IMR-90 (cell line): ENCODE results near the gene PRELID2.

ENCODE experiments used
- BHLHE40 ChIP-seq: fragments of 150-350 bp; IDR thresholded peaks from 2 replicates; pipeline ENCODE4 v1.6.1; 2016; ENCODE audit warnings: mild to moderate bottlenecking, low read depth, low read length
- CEBPB ChIP-seq: IDR thresholded peaks from 2 replicates; pipeline ENCODE4 v1.6.1; 2012; ENCODE audit warnings: low read depth, low read length, improper control_type of control experiment
- CTCF ChIP-seq: conservative IDR thresholded peaks from 2 replicates; pipeline ENCODE4 v1.5.1; 2012; ENCODE audit warnings: mild to moderate bottlenecking, low read depth, low read length, improper control_type of control experiment
- FOS ChIP-seq: fragments of 150-350 bp; IDR thresholded peaks from 2 replicates; pipeline ENCODE4 v1.6.1; 2016; ENCODE audit warnings: low read depth, low read length
- MXI1 ChIP-seq: IDR thresholded peaks from 2 replicates; pipeline ENCODE4 v1.6.1; 2012; ENCODE audit warnings: low read depth, mild to moderate bottlenecking, low read length, moderate library complexity, borderline replicate concordance
- NFE2L2 ChIP-seq: fragments of 150-350 bp; IDR thresholded peaks from 2 replicates; pipeline ENCODE4 v1.6.1; 2016; ENCODE audit warnings: low read depth, mild to moderate bottlenecking, low read length
- POLR2A ChIP-seq: IDR thresholded peaks from 2 replicates; pipeline ENCODE4 v1.6.1; 2012; ENCODE audit warnings: mild to moderate bottlenecking, low read depth, low read length
- RAD21 ChIP-seq: IDR thresholded peaks from 2 replicates; pipeline ENCODE4 v1.6.1; 2012; ENCODE audit warnings: low read length, improper control_type of control experiment
- RFX5 ChIP-seq: IDR thresholded peaks from 2 replicates; pipeline ENCODE4 v1.8.0; 2012; ENCODE audit warnings: low read depth, mild to moderate bottlenecking, low read length, moderate library complexity

DNA sequence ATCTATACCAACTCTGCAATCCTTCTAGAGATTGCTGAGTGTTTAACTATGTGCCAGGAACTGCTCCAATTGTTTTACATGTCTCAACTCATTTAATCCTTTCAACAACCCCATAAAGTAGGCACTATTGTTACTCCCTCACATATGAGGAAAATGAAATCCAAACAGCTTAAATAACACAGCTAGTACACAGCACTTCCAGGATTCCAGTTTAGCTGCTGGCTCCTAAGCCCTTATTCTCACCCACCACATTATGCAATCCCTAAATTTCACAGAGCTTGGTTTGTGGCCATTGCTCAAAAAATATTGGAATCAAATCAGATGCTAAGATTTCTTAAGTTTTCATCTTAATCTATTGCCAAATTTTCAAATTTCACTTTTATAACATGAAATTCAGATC, 84.9 kb downstream of the PRELID2 start:
- no peak for TF ChIP-seq CTCF
- TF ChIP-seq POLR2A, result no peak
- TF ChIP-seq RFX5, result no peak
- TF ChIP-seq CEBPB, result no peak
- no peak for TF ChIP-seq FOS
- no peak for TF ChIP-seq RAD21
- TF ChIP-seq BHLHE40, result no peak
- TF ChIP-seq NFE2L2, result no peak
- no peak for TF ChIP-seq MXI1
